Keratinocyte (primary cell): Measurements from ENCODE around the gene NDUFS2. TPM values are rescaled to one million over a fixed set of nuclear protein-coding genes. Genes with fewer than 3 reads are reported as not detected.

Experiments used
- DNase-seq: peaks from one replicate; pipeline ENCODE4 v3.0.0-alpha.2; 2011; ENCODE audit warnings: low read depth, missing footprints, low spot score
- FAIRE-seq: peaks from 2 replicates; lab custom pipeline; 2011; peaks lifted over from hg19 to GRCh38; lab: Jason Lieb, UNC
- H2AFZ ChIP-seq: 2 replicates; pipeline ENCODE4 v1.6.0; 2012; ENCODE audit warnings: low read length, control low read depth, inconsistent platforms; ENCODE audit not compliant: control insufficient read depth
- H3K27ac ChIP-seq: 2 replicates; pipeline ENCODE4 v1.5.1; 2011; ENCODE audit warnings: low read length; ENCODE audit not compliant: control insufficient read depth, insufficient read depth
- H3K27me3 ChIP-seq: 3 replicates; pipeline ENCODE4 v1.6.0; 2011; ENCODE audit warnings: low read length; ENCODE audit not compliant: control insufficient read depth, insufficient read depth; ENCODE audit errors: extremely low read depth
- H3K36me3 ChIP-seq, 2 experiments: 2 replicates in 1 of 2; 3 replicates in 1 of 2; pipeline ENCODE4 v1.5.1; 2011; ENCODE audit warnings: low read length in 2 of 2, mild to moderate bottlenecking in 1 of 2; ENCODE audit not compliant: control insufficient read depth in 2 of 2, insufficient read depth in 2 of 2; ENCODE audit errors: extremely low read depth in 1 of 2
- H3K4me1 ChIP-seq: 3 replicates; pipeline ENCODE4 v1.5.1; 2011; ENCODE audit warnings: low read length; ENCODE audit not compliant: control insufficient read depth, insufficient read depth; ENCODE audit errors: extremely low read depth
- H3K4me2 ChIP-seq: 3 replicates; pipeline ENCODE4 v1.6.0; 2011; ENCODE audit warnings: low read depth, low read length; ENCODE audit not compliant: control insufficient read depth, insufficient read depth; ENCODE audit errors: extremely low read depth
- H3K4me3 ChIP-seq, 3 experiments: fragments of 200-600 bp in 1 of 3; sonication (generic) in 1 of 3; 2 replicates in 2 of 3; 3 replicates in 1 of 3; pipeline ENCODE4 v1.5.1; 2011 to 2016; ENCODE audit warnings: low read length in 3 of 3, mild to moderate bottlenecking in 3 of 3, control low read depth in 2 of 3, inconsistent platforms in 1 of 3, low read depth in 1 of 3, mixed read lengths in 1 of 3, mixed run types in 1 of 3, moderate library complexity in 1 of 3; ENCODE audit not compliant: control insufficient read depth in 2 of 3, insufficient read depth in 2 of 3; ENCODE audit errors: extremely low read depth in 1 of 3
- H3K79me2 ChIP-seq: 2 replicates; pipeline ENCODE4 v1.6.0; 2012; ENCODE audit warnings: low read length; ENCODE audit not compliant: control insufficient read depth, insufficient read depth
- H3K9ac ChIP-seq: 3 replicates; pipeline ENCODE4 v1.6.0; 2011; ENCODE audit warnings: low read length; ENCODE audit not compliant: control insufficient read depth, insufficient read depth; ENCODE audit errors: extremely low read depth
- H3K9me1 ChIP-seq: 3 replicates; pipeline ENCODE4 v1.6.0; 2011; ENCODE audit warnings: low read length; ENCODE audit not compliant: control insufficient read depth, insufficient read depth; ENCODE audit errors: extremely low read depth
- H3K9me3 ChIP-seq: 2 replicates; pipeline ENCODE4 v1.5.1; 2012; ENCODE audit warnings: low read depth, low read length; ENCODE audit not compliant: control insufficient read depth
- H4K20me1 ChIP-seq: 3 replicates; pipeline ENCODE4 v1.6.0; 2011; ENCODE audit warnings: low read length; ENCODE audit not compliant: control insufficient read depth, insufficient read depth; ENCODE audit errors: extremely low read depth
- EZH2 ChIP-seq: IDR thresholded peaks from one replicate; pipeline ENCODE4 v1.6.1; 2012; ENCODE audit warnings: inconsistent platforms, mild to moderate bottlenecking, low read length, moderate library complexity
- dilution Hi-C: fragments of 300-500 bp; cut with MboI; formaldehyde crosslinking; loops from one replicate; pipeline ENCODE4 v1.7.0; 2020; ENCODE audit warnings: low sequenced_read_pairs; ENCODE audit not compliant: extremely low pct_ligation_motif_present
- polyA plus RNA-seq, 5 experiments: library from polyadenylated mRNA; depleted of rRNA in 3 of 5; stranded (reverse) in 3 of 5; stranded (forward) in 1 of 5; unstranded in 1 of 5; fragments of >200 nt; gene quantifications; 1 replicate in 1 of 5; 2 replicates in 3 of 5; 3 replicates in 1 of 5; pipeline versions ENCODE4 v1.2.1 to v1.2.3, GENCODE V29; 2011 to 2012; ENCODE audit warnings: missing spikeins in 2 of 5, low read depth in 1 of 5, low replicate concordance in 1 of 5
- TF ChIP-seq, protein P1 (sequence below), 3 experiments: IDR thresholded peaks in 1 of 3; conservative IDR thresholded peaks in 1 of 3; optimal IDR thresholded peaks in 1 of 3; 2 replicates in 2 of 3; 3 replicates in 1 of 3; pipeline versions ENCODE3 to v1.5.1; 2011; ENCODE audit warnings: low read length in 3 of 3, mild to moderate bottlenecking in 3 of 3, moderate library complexity in 2 of 3, control low read depth in 1 of 3, inconsistent platforms in 1 of 3; ENCODE audit not compliant: insufficient read depth in 2 of 3; ENCODE audit errors: extremely low read depth in 1 of 3

The NDUFS2 gene
- polyA plus RNA-seq, 1 donor (not counting 4 experiments of a cell fraction or from before 2014, with no cell fraction given), result 136 TPM

DNA sequence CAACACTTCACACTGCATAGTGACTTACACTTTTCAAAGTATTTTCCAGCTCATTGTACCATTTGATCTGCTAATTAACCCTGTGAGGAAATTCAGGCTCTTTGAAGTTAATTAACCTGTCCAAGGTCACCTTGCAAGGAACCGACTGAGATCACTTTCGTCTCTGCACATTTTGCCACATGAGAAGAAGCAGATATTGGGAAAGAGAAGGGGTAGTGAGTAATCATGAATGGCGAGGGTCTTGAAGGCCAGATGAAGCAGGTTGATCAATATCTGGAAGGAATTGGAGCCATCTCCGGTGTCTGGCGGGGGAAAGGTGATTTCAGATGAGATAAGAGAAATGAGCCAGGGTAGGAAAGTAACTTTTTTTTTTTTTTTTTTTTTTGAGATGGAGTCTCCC, 17.8 kb downstream of the NDUFS2 start:
- dilution Hi-C loops, result no loop called here
- TF ChIP-seq EZH2, result no peak
- TF ChIP-seq, protein P1, sequence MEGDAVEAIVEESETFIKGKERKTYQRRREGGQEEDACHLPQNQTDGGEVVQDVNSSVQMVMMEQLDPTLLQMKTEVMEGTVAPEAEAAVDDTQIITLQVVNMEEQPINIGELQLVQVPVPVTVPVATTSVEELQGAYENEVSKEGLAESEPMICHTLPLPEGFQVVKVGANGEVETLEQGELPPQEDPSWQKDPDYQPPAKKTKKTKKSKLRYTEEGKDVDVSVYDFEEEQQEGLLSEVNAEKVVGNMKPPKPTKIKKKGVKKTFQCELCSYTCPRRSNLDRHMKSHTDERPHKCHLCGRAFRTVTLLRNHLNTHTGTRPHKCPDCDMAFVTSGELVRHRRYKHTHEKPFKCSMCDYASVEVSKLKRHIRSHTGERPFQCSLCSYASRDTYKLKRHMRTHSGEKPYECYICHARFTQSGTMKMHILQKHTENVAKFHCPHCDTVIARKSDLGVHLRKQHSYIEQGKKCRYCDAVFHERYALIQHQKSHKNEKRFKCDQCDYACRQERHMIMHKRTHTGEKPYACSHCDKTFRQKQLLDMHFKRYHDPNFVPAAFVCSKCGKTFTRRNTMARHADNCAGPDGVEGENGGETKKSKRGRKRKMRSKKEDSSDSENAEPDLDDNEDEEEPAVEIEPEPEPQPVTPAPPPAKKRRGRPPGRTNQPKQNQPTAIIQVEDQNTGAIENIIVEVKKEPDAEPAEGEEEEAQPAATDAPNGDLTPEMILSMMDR (optimal IDR thresholded peaks at IDR 0.05 in 1 of 3, IDR thresholded peaks at IDR 0.05 in 1 of 3, conservative IDR thresholded peaks at IDR 0.05 in 1 of 3; ENCODE audit: extremely low read depth in 1 of 3, insufficient read depth in 2 of 3, low read length in 3 of 3), result no peak
- DNase-seq, result no peak
- H3K36me3 ChIP-seq, result peaks cover 0 to 2% of the 10 kb centered on the region in 2 experiments
- H3K27me3 ChIP-seq, result no peaks in the 10 kb centered on the region
- no peaks in the 10 kb centered on the region for H3K4me1 ChIP-seq
- no peak overlapping the region for H3K4me3 ChIP-seq
- no peaks in the 10 kb centered on the region for H4K20me1 ChIP-seq
- H3K9me3 ChIP-seq, result no peaks in the 10 kb centered on the region
- no peak for FAIRE-seq
- no peaks in the 10 kb centered on the region for H3K79me2 ChIP-seq
- no peak overlapping the region for H3K27ac ChIP-seq
- H2AFZ ChIP-seq, result no peak overlapping the region
- H3K9ac ChIP-seq, result no peak overlapping the region
- no peaks in the 10 kb centered on the region for H3K9me1 ChIP-seq
- H3K4me2 ChIP-seq, result no peak overlapping the region

DNA sequence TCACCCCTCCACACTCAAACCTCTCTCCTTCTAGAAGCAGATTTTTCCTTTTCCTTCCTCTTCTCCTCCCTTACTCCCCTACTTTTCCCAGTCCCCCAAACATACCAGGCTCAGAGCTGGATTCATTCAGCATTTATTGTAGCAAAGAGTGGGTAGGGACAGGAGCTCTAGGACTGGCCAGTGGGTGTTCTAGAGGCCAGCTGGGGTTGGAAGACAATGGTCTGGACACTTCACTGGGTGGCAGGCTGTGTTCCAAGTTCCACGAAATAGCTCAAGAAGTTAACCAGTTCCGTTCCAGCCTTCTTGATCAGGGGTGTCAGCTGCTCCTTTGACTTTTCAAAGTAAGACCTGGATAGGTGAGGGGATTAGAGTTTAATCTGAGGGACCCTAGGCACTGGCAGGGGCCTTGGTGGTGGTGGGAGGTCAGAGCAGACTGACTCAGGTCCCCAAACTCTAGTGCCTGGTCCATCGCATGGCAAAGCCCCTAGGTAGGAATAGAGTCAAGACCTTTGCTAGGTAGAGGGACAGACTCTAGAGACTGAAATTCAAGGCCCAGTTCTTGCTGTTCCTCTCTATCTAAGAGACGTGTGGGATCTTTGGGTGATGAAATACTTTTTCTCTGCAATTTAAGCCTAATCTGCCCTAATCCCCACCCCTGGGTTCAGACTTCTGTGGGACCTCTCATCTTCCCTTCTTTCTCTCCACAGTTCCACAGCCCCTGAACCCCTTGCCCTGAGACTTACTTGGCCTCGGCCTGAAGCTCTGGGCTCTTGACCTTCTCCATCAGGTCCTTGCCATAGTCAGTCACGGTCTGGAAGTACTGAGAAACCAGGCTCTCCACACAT, 20.2 kb downstream of the NDUFS2 start:
- H2AFZ ChIP-seq, result no peak overlapping the region
- no peak for FAIRE-seq

More for the DNA sequence above, 20.2 kb downstream of the NDUFS2 start:
- no peaks in the 10 kb centered on the region for H3K9me3 ChIP-seq
- TF ChIP-seq, protein P1 (optimal IDR thresholded peaks at IDR 0.05 in 1 of 3, IDR thresholded peaks at IDR 0.05 in 1 of 3, conservative IDR thresholded peaks at IDR 0.05 in 1 of 3; ENCODE audit: extremely low read depth in 1 of 3, insufficient read depth in 2 of 3, low read length in 3 of 3), result no peak
- no peak for TF ChIP-seq EZH2
- dilution Hi-C loops, result no loop called here
- no peak overlapping the region for H3K9ac ChIP-seq
- DNase-seq, result no peak
- no peak overlapping the region for H3K27ac ChIP-seq
- H3K79me2 ChIP-seq, result peaks cover 13% of the 10 kb centered on the region
- peaks cover 10% of the 10 kb centered on the region for H3K4me1 ChIP-seq
- no peaks in the 10 kb centered on the region for H3K36me3 ChIP-seq
- H3K9me1 ChIP-seq, result no peaks in the 10 kb centered on the region
- H3K4me2 ChIP-seq, result no peak overlapping the region
- no peak overlapping the region for H3K4me3 ChIP-seq
- H4K20me1 ChIP-seq, result no peaks in the 10 kb centered on the region
- H3K27me3 ChIP-seq, result no peaks in the 10 kb centered on the region
